ENCODE measurements around the gene ZAP70.

The ZAP70 gene

GRCh38 chr2:97743913-97744312 is 30.5 kb downstream of the ZAP70 start:
- Mint-ChIP-seq H3K9me3 (no peaks in the 10 kb centered on the region), H3K27me3 (no peaks in the 10 kb centered on the region), H3K4me3 (no peak overlapping the region), H3K27ac (peak overlapping the region in 1 of 2 donors; percentile 85), H3K4me1 (peaks cover 85% of the 10 kb centered on the region)
- ATAC-seq (no peak), DNase-seq (no peak)

- no peak overlapping the region for H3K27ac Mint-ChIP-seq
- peak; percentile 94 for ATAC-seq
- peak overlapping the region; percentile 13 to 16 for H3K4me3 Mint-ChIP-seq
- H3K27me3 Mint-ChIP-seq = no peaks in the 10 kb centered on the region
- H3K4me1 Mint-ChIP-seq = peaks cover 82% of the 10 kb centered on the region
- no peaks in the 10 kb centered on the region for H3K9me3 Mint-ChIP-seq
- DNase-seq = peak; percentile 42 to 63
Observed at GRCh38 chr2:97745474-97746174, 32.2 kb downstream of the ZAP70 start.

- Mint-ChIP-seq H3K4me1 (peaks cover 66% of the 10 kb centered on the region), H3K27ac (no peak overlapping the region), H3K27me3 (no peaks in the 10 kb centered on the region), H3K9me3 (no peaks in the 10 kb centered on the region), H3K4me3 (no peak overlapping the region)
- no peak for DNase-seq
- ATAC-seq = peak; percentile 44
Observed at GRCh38 chr2:97747285-97747684, 33.9 kb downstream of the ZAP70 start.

- ATAC-seq (no peak), DNase-seq (no peak)
- no peak overlapping the region for H3K27ac Mint-ChIP-seq
- H3K4me3 Mint-ChIP-seq = no peak overlapping the region
- peaks cover 61% of the 10 kb centered on the region for H3K4me1 Mint-ChIP-seq
- H3K9me3 Mint-ChIP-seq = no peaks in the 10 kb centered on the region
- H3K27me3 Mint-ChIP-seq = no peaks in the 10 kb centered on the region
Observed at GRCh38 chr2:97747716-97748115, 34.3 kb downstream of the ZAP70 start.

GRCh38 chr2:97749581-97749980 is 36.2 kb downstream of the ZAP70 start:
- Mint-ChIP-seq H3K9me3 (no peaks in the 10 kb centered on the region), H3K27me3 (no peaks in the 10 kb centered on the region), H3K27ac (no peak overlapping the region), H3K4me3 (no peak overlapping the region), H3K4me1 (peaks cover 43% of the 10 kb centered on the region)
- ATAC-seq (no peak), DNase-seq (no peak)

GRCh38 chr2:97750017-97750416 is 36.6 kb downstream of the ZAP70 start:
- no peaks in the 10 kb centered on the region for H3K27me3 Mint-ChIP-seq
- H3K4me3 Mint-ChIP-seq = no peak overlapping the region
- H3K4me1 Mint-ChIP-seq = peaks cover 39% of the 10 kb centered on the region
- H3K27ac Mint-ChIP-seq = no peak overlapping the region
- no peak for DNase-seq
- no peaks in the 10 kb centered on the region for H3K9me3 Mint-ChIP-seq
- ATAC-seq = no peak

- ATAC-seq (no peak), DNase-seq (no peak)
- Mint-ChIP-seq H3K4me3 (no peak overlapping the region), H3K27ac (no peak overlapping the region), H3K27me3 (no peaks in the 10 kb centered on the region), H3K9me3 (no peaks in the 10 kb centered on the region), H3K4me1 (peaks cover 24% of the 10 kb centered on the region)
Observed at GRCh38 chr2:97751752-97752151, 38.4 kb downstream of the ZAP70 start.

GRCh38 chr2:97752342-97753334 is 39.3 kb downstream of the ZAP70 start:
- H3K4me3 Mint-ChIP-seq = no peak overlapping the region
- no peak overlapping the region for H3K27ac Mint-ChIP-seq
- no peak for ATAC-seq
- peaks cover 15% of the 10 kb centered on the region for H3K4me1 Mint-ChIP-seq
- no peaks in the 10 kb centered on the region for H3K9me3 Mint-ChIP-seq
- no peak for DNase-seq
- no peaks in the 10 kb centered on the region for H3K27me3 Mint-ChIP-seq

GRCh38 chr2:97754690-97755346 is 41.4 kb downstream of the ZAP70 start:
- Mint-ChIP-seq H3K27me3 (no peaks in the 10 kb centered on the region), H3K4me1 (peaks cover 5% of the 10 kb centered on the region), H3K9me3 (no peaks in the 10 kb centered on the region), H3K4me3 (no peak overlapping the region), H3K27ac (no peak overlapping the region)
- ATAC-seq (no peak), DNase-seq (no peak)

- Mint-ChIP-seq H3K27ac (peak overlapping the region in 1 of 2 donors; percentile 69), H3K9me3 (no peaks in the 10 kb centered on the region), H3K4me1 (peaks cover 12% of the 10 kb centered on the region), H3K27me3 (no peaks in the 10 kb centered on the region), H3K4me3 (no peak overlapping the region)
- no peak for DNase-seq
- ATAC-seq = no peak
Observed at GRCh38 chr2:97755491-97755890, 42.1 kb downstream of the ZAP70 start.

GRCh38 chr2:97757062-97757461 is 43.7 kb downstream of the ZAP70 start:
- DNase-seq (no peak), ATAC-seq (no peak)
- Mint-ChIP-seq H3K9me3 (no peaks in the 10 kb centered on the region), H3K27me3 (no peaks in the 10 kb centered on the region), H3K4me3 (no peak overlapping the region), H3K4me1 (peaks cover 21% of the 10 kb centered on the region), H3K27ac (no peak overlapping the region)

GRCh38 chr2:97758131-97758705 is 44.8 kb downstream of the ZAP70 start:
- peaks cover 29% of the 10 kb centered on the region for H3K4me1 Mint-ChIP-seq
- H3K4me3 Mint-ChIP-seq = no peak overlapping the region
- no peaks in the 10 kb centered on the region for H3K27me3 Mint-ChIP-seq
- H3K27ac Mint-ChIP-seq = peak overlapping the region in 1 of 2 donors; percentile 74
- ATAC-seq (no peak), DNase-seq (no peak)
- no peaks in the 10 kb centered on the region for H3K9me3 Mint-ChIP-seq

GRCh38 chr2:97759727-97760407 is 46.5 kb downstream of the ZAP70 start:
- ATAC-seq = no peak
- Mint-ChIP-seq H3K27me3 (no peaks in the 10 kb centered on the region), H3K4me3 (peak overlapping the region; percentile 68 to 69), H3K4me1 (peaks cover 33% of the 10 kb centered on the region), H3K27ac (peak overlapping the region in 1 of 2 donors; percentile 23), H3K9me3 (no peaks in the 10 kb centered on the region)
- DNase-seq = no peak

GRCh38 chr2:97760480-97761049 is 47.2 kb downstream of the ZAP70 start:
- Mint-ChIP-seq H3K27me3 (no peaks in the 10 kb centered on the region), H3K4me3 (peak overlapping the region; percentile 68 to 69), H3K4me1 (peaks cover 33% of the 10 kb centered on the region), H3K9me3 (no peaks in the 10 kb centered on the region), H3K27ac (peak overlapping the region; percentile 68 to 90)
- ATAC-seq (peak; percentile 32), DNase-seq (no peak)
